ENCODE results near the gene ELFN2. TPM values are rescaled to one million over a fixed set of nuclear protein-coding genes. Genes with fewer than 3 reads are reported as not detected.
"Not testable (repeated sequence)": the region's sequence is repeated elsewhere in the genome, so short reads cannot be mapped to it uniquely, and the experiment has no call there.

The ELFN2 gene
- total RNA-seq, 2 donors from 2014 or later, result 1.6 TPM; not detected in 1

DNA sequence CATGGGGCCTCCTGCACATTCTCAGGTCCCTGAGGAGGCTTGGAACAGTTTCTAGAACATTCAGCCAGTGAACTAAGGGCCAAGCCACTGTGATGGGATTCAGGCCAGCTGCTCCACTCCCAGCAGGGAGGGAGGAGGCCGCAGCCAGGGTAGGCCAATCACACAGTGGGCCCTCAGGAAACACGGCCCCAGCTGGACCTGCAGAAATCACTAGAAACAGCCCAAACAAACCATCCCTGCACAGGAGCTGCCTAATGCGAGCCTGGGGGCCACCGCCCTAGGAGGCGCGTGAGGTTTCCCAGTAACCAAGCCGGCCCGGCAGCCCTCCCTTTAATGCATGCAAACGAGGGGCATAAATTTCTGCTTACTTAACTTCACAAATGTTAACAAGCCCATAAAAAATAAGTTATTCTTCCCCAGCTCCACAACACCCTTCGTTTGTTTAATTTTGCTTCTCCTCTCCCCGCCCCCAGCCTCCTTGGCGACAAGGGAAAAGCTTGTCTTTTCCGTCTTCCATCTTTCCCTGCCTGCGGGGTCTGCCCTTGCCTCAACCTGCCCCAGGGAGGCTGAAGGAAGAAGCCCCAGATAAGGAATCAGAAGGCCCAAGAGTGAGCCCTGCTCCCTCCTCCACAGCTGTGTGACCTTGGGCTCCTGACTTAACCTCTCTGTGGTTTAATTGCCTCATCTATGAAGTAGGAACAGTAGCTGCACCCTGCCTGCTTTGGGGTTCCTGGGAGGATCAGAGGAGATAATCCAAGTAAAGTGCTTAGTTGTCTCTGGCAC lies 25.7 kb downstream of the ELFN2 start:
- no peak overlapping the region for H3K4me3 ChIP-seq
- WGBS, 2 donors, result 69 to 76% methylated on average over 12 to 13 of the region's 14 CpGs
- peak; percentile 31 for ATAC-seq

DNA sequence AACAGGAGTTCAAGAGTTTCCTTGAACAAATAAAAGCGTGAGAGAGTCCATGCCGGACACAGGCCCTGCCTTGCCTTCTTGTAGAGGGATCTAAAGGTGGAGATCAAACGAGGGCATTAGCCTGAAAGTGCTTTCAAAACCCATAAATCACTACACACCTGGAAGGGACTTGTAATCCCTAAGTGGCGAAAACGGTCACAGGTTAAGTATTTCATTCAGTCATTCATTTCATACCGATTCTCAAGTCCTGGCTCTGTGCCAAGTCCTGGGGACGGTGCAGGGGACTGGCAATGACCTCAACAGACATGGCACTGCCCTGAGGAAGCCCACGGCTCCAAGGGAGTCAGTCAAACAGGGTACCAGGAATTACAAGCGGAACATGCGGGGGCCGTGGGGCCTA lies 26.6 kb downstream of the ELFN2 start:
- 44 to 60% methylated on average over 9 to 11 of the region's 11 CpGs for WGBS, 2 donors
- TF ChIP-seq, protein P1, sequence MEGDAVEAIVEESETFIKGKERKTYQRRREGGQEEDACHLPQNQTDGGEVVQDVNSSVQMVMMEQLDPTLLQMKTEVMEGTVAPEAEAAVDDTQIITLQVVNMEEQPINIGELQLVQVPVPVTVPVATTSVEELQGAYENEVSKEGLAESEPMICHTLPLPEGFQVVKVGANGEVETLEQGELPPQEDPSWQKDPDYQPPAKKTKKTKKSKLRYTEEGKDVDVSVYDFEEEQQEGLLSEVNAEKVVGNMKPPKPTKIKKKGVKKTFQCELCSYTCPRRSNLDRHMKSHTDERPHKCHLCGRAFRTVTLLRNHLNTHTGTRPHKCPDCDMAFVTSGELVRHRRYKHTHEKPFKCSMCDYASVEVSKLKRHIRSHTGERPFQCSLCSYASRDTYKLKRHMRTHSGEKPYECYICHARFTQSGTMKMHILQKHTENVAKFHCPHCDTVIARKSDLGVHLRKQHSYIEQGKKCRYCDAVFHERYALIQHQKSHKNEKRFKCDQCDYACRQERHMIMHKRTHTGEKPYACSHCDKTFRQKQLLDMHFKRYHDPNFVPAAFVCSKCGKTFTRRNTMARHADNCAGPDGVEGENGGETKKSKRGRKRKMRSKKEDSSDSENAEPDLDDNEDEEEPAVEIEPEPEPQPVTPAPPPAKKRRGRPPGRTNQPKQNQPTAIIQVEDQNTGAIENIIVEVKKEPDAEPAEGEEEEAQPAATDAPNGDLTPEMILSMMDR (IDR thresholded peaks at IDR 0.05), result no peak
- TF ChIP-seq POLR2A (IDR thresholded peaks at IDR 0.05), result no peak
- no peaks in the 10 kb centered on the region for H3K27me3 ChIP-seq
- no peak overlapping the region for H3K4me3 ChIP-seq
- no peaks in the 10 kb centered on the region for H3K4me1 ChIP-seq
- ATAC-seq, result no peak
- no peaks in the 10 kb centered on the region for H3K9me3 ChIP-seq
- H3K27ac ChIP-seq, result no peak overlapping the region
- DNase-seq, result no peak
- intact Hi-C loops (cut with DNase I), result no loop called here
- H3K36me3 ChIP-seq (replicated peaks in 1 of 2; ENCODE audit: insufficient read depth in 1 of 2, low read depth in 2 of 2), result no peaks in the 10 kb centered on the region

More for the DNA sequence above, 25.7 kb downstream of the ELFN2 start:
- TF ChIP-seq, protein P1 (IDR thresholded peaks at IDR 0.05), result no peak
- TF ChIP-seq POLR2A (IDR thresholded peaks at IDR 0.05), result no peak
- intact Hi-C loops (cut with DNase I), result no loop called here
- H3K36me3 ChIP-seq (replicated peaks in 1 of 2; ENCODE audit: insufficient read depth in 1 of 2, low read depth in 2 of 2), result no peaks in the 10 kb centered on the region
- H3K9me3 ChIP-seq, result no peaks in the 10 kb centered on the region
- H3K27me3 ChIP-seq, result no peaks in the 10 kb centered on the region
- DNase-seq, result peak in 2 of 4 donors; percentile 21 to 30
- no peaks in the 10 kb centered on the region for H3K4me1 ChIP-seq
- no peak overlapping the region for H3K27ac ChIP-seq

DNA sequence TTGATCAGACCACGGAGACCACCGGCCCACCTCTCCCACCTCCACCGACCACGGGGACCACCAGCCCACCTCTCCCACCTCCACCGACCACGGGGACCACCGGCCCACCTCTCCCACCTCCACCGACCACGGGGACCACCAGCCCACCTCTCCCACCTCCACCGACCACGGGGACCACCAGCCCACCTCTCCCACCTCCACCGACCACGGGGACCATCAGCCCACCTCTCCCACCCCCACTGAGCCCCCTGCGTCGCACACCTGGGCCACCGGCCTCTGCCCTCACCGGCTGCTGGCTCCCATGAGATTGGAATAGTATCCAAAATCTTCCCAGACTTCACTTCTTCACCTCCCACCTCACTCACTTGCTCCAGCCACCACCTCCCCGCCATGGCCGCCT lies 27.8 kb downstream of the ELFN2 start:
- DNase-seq; intact Hi-C loops (cut with DNase I); H3K27ac ChIP-seq; H3K9me3 ChIP-seq; H3K27me3 ChIP-seq; H3K36me3 ChIP-seq (replicated peaks in 1 of 2; ENCODE audit: insufficient read depth in 1 of 2, low read depth in 2 of 2); H3K4me1 ChIP-seq; ATAC-seq; H3K4me3 ChIP-seq: not testable (repeated sequence)
- WGBS, 2 donors, result 73 to 85% methylated on average over 16 of the region's 19 CpGs

DNA sequence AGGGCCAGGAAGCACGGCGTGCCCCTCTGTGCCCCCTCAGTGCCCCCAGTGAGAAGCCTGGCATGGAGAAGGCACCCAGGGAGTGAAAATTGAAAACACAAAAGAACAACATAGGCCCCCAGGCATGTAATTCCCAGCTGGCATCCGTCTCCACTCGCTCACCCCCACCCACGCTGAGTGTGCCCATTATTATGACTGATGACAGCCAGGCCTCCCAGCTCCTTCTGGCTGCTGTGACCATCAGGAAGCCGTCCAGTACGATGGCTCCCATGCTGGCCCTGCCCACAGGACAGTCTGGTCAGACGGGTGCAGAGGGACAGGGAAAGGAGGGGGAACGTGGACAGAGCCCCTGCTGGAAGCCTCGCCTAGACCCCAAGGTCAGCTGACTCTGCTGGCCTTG lies 30.1 kb downstream of the ELFN2 start:
- TF ChIP-seq POLR2A (IDR thresholded peaks at IDR 0.05), result no peak
- TF ChIP-seq, protein P1 (IDR thresholded peaks at IDR 0.05), result no peak
- ATAC-seq (no peak), DNase-seq (no peak)
- H3K27ac ChIP-seq, result no peak overlapping the region
- H3K4me1 ChIP-seq, result no peaks in the 10 kb centered on the region
- no peaks in the 10 kb centered on the region for H3K36me3 ChIP-seq (replicated peaks in 1 of 2; ENCODE audit: insufficient read depth in 1 of 2, low read depth in 2 of 2)
- no peak overlapping the region for H3K4me3 ChIP-seq
- WGBS, 2 donors, result 29 to 38% methylated on average over 6 to 10 of the region's 10 CpGs
- H3K27me3 ChIP-seq, result no peaks in the 10 kb centered on the region
- H3K9me3 ChIP-seq, result no peaks in the 10 kb centered on the region
- intact Hi-C loops (cut with DNase I), result no loop called here

DNA sequence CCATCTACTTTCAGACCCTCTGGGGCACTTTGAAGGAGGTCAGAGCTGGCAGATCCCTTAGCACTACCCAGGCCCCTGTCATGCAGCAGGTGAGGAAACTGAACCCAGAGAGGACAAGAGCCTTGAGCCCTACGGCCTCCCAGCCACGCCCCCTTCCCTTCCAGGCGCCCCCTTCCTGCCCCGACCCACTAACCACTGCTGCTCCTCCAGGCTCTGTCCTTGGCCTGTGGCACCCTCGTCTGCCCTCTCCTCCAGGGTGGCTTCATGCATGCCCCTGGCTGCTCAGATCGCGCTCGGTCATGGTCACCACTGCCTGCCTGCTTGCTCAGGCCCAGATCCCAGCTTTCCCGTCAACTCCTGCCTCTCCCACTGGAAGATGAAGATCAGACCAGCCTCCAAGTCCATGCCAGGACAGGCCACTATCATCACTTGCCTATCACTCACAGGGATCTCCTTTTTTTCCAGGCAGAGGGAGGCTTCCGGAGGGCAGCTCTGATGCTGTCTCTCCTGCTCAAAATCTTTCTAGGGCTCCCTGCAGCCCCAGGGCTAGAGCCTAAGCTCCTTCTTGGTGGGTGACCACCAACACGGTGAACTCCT lies 30.7 kb downstream of the ELFN2 start:
- H3K9me3 ChIP-seq, result no peaks in the 10 kb centered on the region
- no peak overlapping the region for H3K4me3 ChIP-seq
- TF ChIP-seq POLR2A (IDR thresholded peaks at IDR 0.05), result no peak
- TF ChIP-seq, protein P1 (IDR thresholded peaks at IDR 0.05), result no peak
- no peaks in the 10 kb centered on the region for H3K4me1 ChIP-seq
- H3K27ac ChIP-seq, result no peak overlapping the region
- H3K36me3 ChIP-seq (replicated peaks in 1 of 2; ENCODE audit: insufficient read depth in 1 of 2, low read depth in 2 of 2), result no peaks in the 10 kb centered on the region
- intact Hi-C loops (cut with DNase I), result no loop called here
- ATAC-seq, result no peak
- DNase-seq, result no peak
- WGBS, 2 donors, result 60 to 68% methylated on average over 11 of the region's 11 CpGs
- H3K27me3 ChIP-seq, result no peaks in the 10 kb centered on the region
